Hematopoietic multipotent progenitor cell (in vitro differentiated cells): ENCODE results near the gene GTPBP6. TPM values are rescaled to one million over a fixed set of nuclear protein-coding genes. Genes with fewer than 3 reads are reported as not detected.

ENCODE experiments used
- total RNA-seq: library from RNA; depleted of rRNA; stranded (reverse); fragments of >200 nt; gene quantifications from one replicate; pipeline ENCODE4 v1.2.3, GENCODE V29; 2012

The GTPBP6 gene
- total RNA-seq, 1 donor = 57.1 TPM

Other genes with a start within 250 kb of the GTPBP6 start
- gene PLCXD1, start 37.4 kb downstream of the GTPBP6 start, total RNA-seq = 111 TPM
- 35.3 TPM for gene PPP2R3B, start 68.1 kb upstream of the GTPBP6 start, total RNA-seq